GM19043 (cell line): ENCODE results near the gene FLT3.
A peak's percentile ranks its signal among the peaks of the same experiment; 100 is the strongest.
"Not testable (repeated sequence)": the region's sequence is repeated elsewhere in the genome, so short reads cannot be mapped to it uniquely, and the experiment has no call there.

Experiments used
- ATAC-seq: cut with Tn5 transposase; IDR thresholded peaks from one replicate; pipeline ENCODE4 v1.9.1; 2021; ENCODE audit warnings: low read depth; ENCODE audit not compliant: unreplicated experiment

FLT3 gene

GRCh38 chr13:28046981-28047380, 53.4 kb downstream of the FLT3 start:
- no peak for ATAC-seq

- no peak for ATAC-seq
Observed at GRCh38 chr13:28045861-28046260, 54.5 kb downstream of the FLT3 start.

GRCh38 chr13:28044608-28045007, 55.8 kb downstream of the FLT3 start:
- ATAC-seq, result no peak

GRCh38 chr13:28043224-28043623, 57.2 kb downstream of the FLT3 start:
- ATAC-seq, result no peak

- ATAC-seq, result no peak
Observed at GRCh38 chr13:28041501-28041900, 58.9 kb downstream of the FLT3 start.

- no peak for ATAC-seq
Observed at GRCh38 chr13:28041031-28041461, 59.3 kb downstream of the FLT3 start.

GRCh38 chr13:28037399-28037798, 63.0 kb downstream of the FLT3 start:
- ATAC-seq, result no peak

GRCh38 chr13:28035146-28035782, 65.1 kb downstream of the FLT3 start:
- no peak for ATAC-seq

GRCh38 chr13:28033894-28034655, 66.3 kb downstream of the FLT3 start:
- ATAC-seq, result no peak

GRCh38 chr13:28032438-28032837, 67.9 kb downstream of the FLT3 start:
- not testable (repeated sequence) for ATAC-seq

GRCh38 chr13:28031896-28032288, 68.5 kb downstream of the FLT3 start:
- no peak for ATAC-seq

- ATAC-seq, result no peak
Observed at GRCh38 chr13:28031220-28031895, 69.0 kb downstream of the FLT3 start.

GRCh38 chr13:28027607-28028364, 72.6 kb downstream of the FLT3 start:
- ATAC-seq, result no peak

- ATAC-seq, result no peak
Observed at GRCh38 chr13:28027071-28027470, 73.3 kb downstream of the FLT3 start.

GRCh38 chr13:28026508-28026907, 73.9 kb downstream of the FLT3 start:
- ATAC-seq, result no peak

GRCh38 chr13:28022848-28023518, 77.4 kb downstream of the FLT3 start:
- ATAC-seq, result no peak

- ATAC-seq, result no peak
Observed at GRCh38 chr13:28014301-28014700, 86.1 kb downstream of the FLT3 start.

- no peak for ATAC-seq
Observed at GRCh38 chr13:28013482-28013881, 86.9 kb downstream of the FLT3 start.

GRCh38 chr13:28012896-28013295, 87.5 kb downstream of the FLT3 start:
- peak; percentile 87 for ATAC-seq

- no peak for ATAC-seq
Observed at GRCh38 chr13:28012383-28012782, 88.0 kb downstream of the FLT3 start.
